ENCODE data around the gene POC1A.

- no peak for TF ChIP-seq POLR2A (IDR thresholded peaks at IDR 0.05; ENCODE audit: low read length)
- TF ChIP-seq GATA1 (IDR thresholded peaks at IDR 0.05; ENCODE audit: low read depth, low read length) = no peak
Measured at GRCh38 chr3:52110502-52110901, 43.7 kb downstream of the POC1A start.

Measured in erythroblast (primary cell).